IPS-NIHi11 (cell line): ENCODE data around the gene MEGF6.

Source experiments
- DNase-seq: peaks from one replicate; pipeline ENCODE4 v3.0.0; 2012; ENCODE audit warnings: mixed read lengths, low spot score

Gene MEGF6

GRCh38 chr1:3609769-3610526, 1.4 kb downstream of the MEGF6 start:
- no peak for DNase-seq

- DNase-seq, result no peak
These were observed 2.1 kb downstream of the MEGF6 start for GRCh38 chr1:3609016-3609768.

- no peak for DNase-seq
These were observed 3.2 kb downstream of the MEGF6 start for GRCh38 chr1:3608154-3608553.

GRCh38 chr1:3607703-3608065, 3.6 kb downstream of the MEGF6 start:
- DNase-seq, result no peak

- DNase-seq, result no peak
These were observed 4.3 kb downstream of the MEGF6 start for GRCh38 chr1:3606779-3607702.

- no peak for DNase-seq
These were observed 6.1 kb downstream of the MEGF6 start for GRCh38 chr1:3604997-3605823.

- no peak for DNase-seq
These were observed 6.8 kb downstream of the MEGF6 start for GRCh38 chr1:3604468-3604974.

- DNase-seq, result no peak
These were observed 7.5 kb downstream of the MEGF6 start for GRCh38 chr1:3603571-3604467.

GRCh38 chr1:3603156-3603555, 8.2 kb downstream of the MEGF6 start:
- DNase-seq, result no peak

GRCh38 chr1:3602375-3602774, 8.9 kb downstream of the MEGF6 start:
- DNase-seq, result no peak

- DNase-seq, result no peak
These were observed 9.6 kb downstream of the MEGF6 start for GRCh38 chr1:3601743-3602142.

- DNase-seq, result no peak
These were observed 11.0 kb downstream of the MEGF6 start for GRCh38 chr1:3600354-3600753.

- DNase-seq, result no peak
These were observed 11.5 kb downstream of the MEGF6 start for GRCh38 chr1:3599816-3600215.

GRCh38 chr1:3599286-3599811, 12.0 kb downstream of the MEGF6 start:
- no peak for DNase-seq

GRCh38 chr1:3598522-3599285, 12.6 kb downstream of the MEGF6 start:
- peak; percentile 72 for DNase-seq

- peak; percentile 66 for DNase-seq
These were observed 13.2 kb downstream of the MEGF6 start for GRCh38 chr1:3598051-3598491.

GRCh38 chr1:3597599-3597964, 13.7 kb downstream of the MEGF6 start:
- no peak for DNase-seq

GRCh38 chr1:3596663-3597598, 14.4 kb downstream of the MEGF6 start:
- DNase-seq, result no peak
